ENCODE data around the gene SUGP2. TPM values are rescaled to one million over a fixed set of nuclear protein-coding genes. Genes with fewer than 3 reads are reported as not detected.

SUGP2 gene
- polyA plus RNA-seq, 1 donor (not counting 4 experiments of a cell fraction or from before 2014, with no cell fraction given): 51.2 TPM

GRCh38 chr19:19009951-19010350 lies 23.4 kb downstream of the SUGP2 start:
- dilution Hi-C loops (cut with MboI; ENCODE audit: extremely low pct_ligation_motif_present, low sequenced_read_pairs): no loop called here
- TF ChIP-seq CTCF (optimal IDR thresholded peaks at IDR 0.05 in 1 of 3, IDR thresholded peaks at IDR 0.05 in 1 of 3, conservative IDR thresholded peaks at IDR 0.05 in 1 of 3; ENCODE audit: extremely low read depth in 1 of 3, insufficient read depth in 2 of 3, low read length in 3 of 3) (no peak), EZH2 (IDR thresholded peaks at IDR 0.05; ENCODE audit: low read length) (no peak)
- H3K27me3 ChIP-seq (ENCODE audit: control insufficient read depth, extremely low read depth, insufficient read depth, low read length): no peaks in the 10 kb centered on the region
- H3K4me2 ChIP-seq (ENCODE audit: control insufficient read depth, extremely low read depth, insufficient read depth, low read depth, low read length): no peak overlapping the region
- DNase-seq (ENCODE audit: low read depth, low spot score) (no peak), FAIRE-seq (no peak)
- no peaks in the 10 kb centered on the region for H3K4me1 ChIP-seq (ENCODE audit: control insufficient read depth, extremely low read depth, insufficient read depth, low read length)
- no peak overlapping the region for H2AFZ ChIP-seq (ENCODE audit: control insufficient read depth, low read length)
- no peak overlapping the region for H3K4me3 ChIP-seq (ENCODE audit: control insufficient read depth in 2 of 3, extremely low read depth in 1 of 3, insufficient read depth in 2 of 3, low read depth in 1 of 3, low read length in 3 of 3)
- H3K9me3 ChIP-seq (ENCODE audit: control insufficient read depth, low read depth, low read length): no peaks in the 10 kb centered on the region
- H3K36me3 ChIP-seq (ENCODE audit: control insufficient read depth in 2 of 2, extremely low read depth in 1 of 2, insufficient read depth in 2 of 2, low read length in 2 of 2): peaks cover 44 to 46% of the 10 kb centered on the region in 2 experiments
- H4K20me1 ChIP-seq (ENCODE audit: control insufficient read depth, extremely low read depth, insufficient read depth, low read length): no peaks in the 10 kb centered on the region
- no peaks in the 10 kb centered on the region for H3K9me1 ChIP-seq (ENCODE audit: control insufficient read depth, extremely low read depth, insufficient read depth, low read length)
- H3K9ac ChIP-seq (ENCODE audit: control insufficient read depth, extremely low read depth, insufficient read depth, low read length): no peak overlapping the region
- H3K79me2 ChIP-seq (ENCODE audit: control insufficient read depth, insufficient read depth, low read length): peaks cover 8% of the 10 kb centered on the region
- no peak overlapping the region for H3K27ac ChIP-seq (ENCODE audit: control insufficient read depth, insufficient read depth, low read length)

- Histone ChIP-seq H3K4me3 (ENCODE audit: control insufficient read depth in 2 of 3, extremely low read depth in 1 of 3, insufficient read depth in 2 of 3, low read depth in 1 of 3, low read length in 3 of 3) (no peak overlapping the region), H3K27me3 (ENCODE audit: control insufficient read depth, extremely low read depth, insufficient read depth, low read length) (no peaks in the 10 kb centered on the region), H2AFZ (ENCODE audit: control insufficient read depth, low read length) (no peak overlapping the region), H3K79me2 (ENCODE audit: control insufficient read depth, insufficient read depth, low read length) (peaks cover 2% of the 10 kb centered on the region), H3K4me1 (ENCODE audit: control insufficient read depth, extremely low read depth, insufficient read depth, low read length) (no peaks in the 10 kb centered on the region), H3K27ac (ENCODE audit: control insufficient read depth, insufficient read depth, low read length) (no peak overlapping the region), H3K36me3 (ENCODE audit: control insufficient read depth in 2 of 2, extremely low read depth in 1 of 2, insufficient read depth in 2 of 2, low read length in 2 of 2) (peaks cover 50 to 60% of the 10 kb centered on the region in 2 experiments), H3K9me1 (ENCODE audit: control insufficient read depth, extremely low read depth, insufficient read depth, low read length) (no peaks in the 10 kb centered on the region), H4K20me1 (ENCODE audit: control insufficient read depth, extremely low read depth, insufficient read depth, low read length) (no peaks in the 10 kb centered on the region), H3K9me3 (ENCODE audit: control insufficient read depth, low read depth, low read length) (no peaks in the 10 kb centered on the region), H3K4me2 (ENCODE audit: control insufficient read depth, extremely low read depth, insufficient read depth, low read depth, low read length) (no peak overlapping the region), H3K9ac (ENCODE audit: control insufficient read depth, extremely low read depth, insufficient read depth, low read length) (no peak overlapping the region)
- dilution Hi-C loops (cut with MboI; ENCODE audit: extremely low pct_ligation_motif_present, low sequenced_read_pairs): no loop called here
- DNase-seq (ENCODE audit: low read depth, low spot score): no peak
- no peak for FAIRE-seq
- TF ChIP-seq CTCF (optimal IDR thresholded peaks at IDR 0.05 in 1 of 3, IDR thresholded peaks at IDR 0.05 in 1 of 3, conservative IDR thresholded peaks at IDR 0.05 in 1 of 3; ENCODE audit: extremely low read depth in 1 of 3, insufficient read depth in 2 of 3, low read length in 3 of 3) (no peak), EZH2 (IDR thresholded peaks at IDR 0.05; ENCODE audit: low read length) (no peak)
Measured at GRCh38 chr19:19006213-19006612, 27.1 kb downstream of the SUGP2 start.

Data from keratinocyte (primary cell).